Astrocyte of the cerebellum (primary cell): ENCODE results near the gene MAP3K10.
A peak's percentile ranks its signal among the peaks of the same experiment; 100 is the strongest.
"Not testable (repeated sequence)": the region's sequence is repeated elsewhere in the genome, so short reads cannot be mapped to it uniquely, and the experiment has no call there.

Experiments used
- DNase-seq: peaks from one replicate; pipeline ENCODE4 v3.0.0-alpha.2; 2011; ENCODE audit warnings: low read depth
- H3K4me3 ChIP-seq: 2 replicates; pipeline ENCODE4 v1.5.1; 2011; ENCODE audit warnings: mild to moderate bottlenecking, low read depth, low read length, moderate library complexity
- in situ Hi-C: cut with HindIII; loops from 2 replicates; pipeline ENCODE4 v1.10.0; 2017; ENCODE audit warnings: low sequenced_read_pairs
- TF ChIP-seq, protein P1 (sequence below): IDR thresholded peaks from 2 replicates; pipeline ENCODE4 v1.5.1; 2012; ENCODE audit warnings: low read length, low read depth, moderate library complexity, mild to moderate bottlenecking; ENCODE audit errors: missing control alignments

Gene MAP3K10

DNA sequence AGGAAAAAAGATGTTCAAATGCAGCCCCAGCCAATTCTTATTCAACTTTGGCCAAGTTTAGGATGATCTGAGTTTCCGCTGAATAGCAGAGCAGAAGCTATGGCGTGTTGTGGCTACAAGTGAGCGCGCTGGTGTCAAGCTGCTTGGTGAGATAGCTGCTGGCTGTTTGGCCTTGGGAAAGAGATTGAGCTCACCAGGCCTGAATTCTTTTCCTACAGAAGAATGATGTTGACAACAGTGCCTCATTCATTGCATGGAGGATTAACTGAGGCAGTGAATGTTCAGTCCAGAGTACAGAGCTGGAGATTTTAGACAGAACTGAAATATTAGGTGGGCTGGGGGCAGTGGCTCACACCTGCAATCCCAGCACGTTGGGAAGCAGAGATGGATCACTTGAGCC lies 31.5 kb upstream of the MAP3K10 start:
- TF ChIP-seq, protein P1, sequence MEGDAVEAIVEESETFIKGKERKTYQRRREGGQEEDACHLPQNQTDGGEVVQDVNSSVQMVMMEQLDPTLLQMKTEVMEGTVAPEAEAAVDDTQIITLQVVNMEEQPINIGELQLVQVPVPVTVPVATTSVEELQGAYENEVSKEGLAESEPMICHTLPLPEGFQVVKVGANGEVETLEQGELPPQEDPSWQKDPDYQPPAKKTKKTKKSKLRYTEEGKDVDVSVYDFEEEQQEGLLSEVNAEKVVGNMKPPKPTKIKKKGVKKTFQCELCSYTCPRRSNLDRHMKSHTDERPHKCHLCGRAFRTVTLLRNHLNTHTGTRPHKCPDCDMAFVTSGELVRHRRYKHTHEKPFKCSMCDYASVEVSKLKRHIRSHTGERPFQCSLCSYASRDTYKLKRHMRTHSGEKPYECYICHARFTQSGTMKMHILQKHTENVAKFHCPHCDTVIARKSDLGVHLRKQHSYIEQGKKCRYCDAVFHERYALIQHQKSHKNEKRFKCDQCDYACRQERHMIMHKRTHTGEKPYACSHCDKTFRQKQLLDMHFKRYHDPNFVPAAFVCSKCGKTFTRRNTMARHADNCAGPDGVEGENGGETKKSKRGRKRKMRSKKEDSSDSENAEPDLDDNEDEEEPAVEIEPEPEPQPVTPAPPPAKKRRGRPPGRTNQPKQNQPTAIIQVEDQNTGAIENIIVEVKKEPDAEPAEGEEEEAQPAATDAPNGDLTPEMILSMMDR: no peak
- no peak for DNase-seq
- in situ Hi-C loops: no loop called here
- no peak overlapping the region for H3K4me3 ChIP-seq

DNA sequence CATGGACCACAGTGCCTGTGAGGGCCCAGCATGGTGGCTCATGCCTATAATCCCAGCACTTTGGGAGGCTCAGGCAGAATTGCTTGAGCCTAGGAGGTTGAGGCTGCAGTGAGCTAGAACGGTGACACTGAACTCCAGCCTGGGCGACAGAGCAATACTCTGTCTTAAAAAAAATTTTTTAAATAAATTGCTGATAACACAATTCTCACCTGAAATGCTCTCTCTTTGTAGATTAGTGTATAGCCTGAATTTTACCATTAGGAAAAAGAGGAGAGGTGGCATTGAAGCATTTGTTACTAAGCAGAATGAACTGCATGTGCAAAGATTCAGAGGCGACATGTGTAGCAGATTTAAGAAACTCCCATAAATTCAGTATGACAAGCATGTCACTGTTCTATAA lies 29.1 kb upstream of the MAP3K10 start:
- no peak for DNase-seq
- TF ChIP-seq, protein P1: no peak
- H3K4me3 ChIP-seq: no peak overlapping the region
- in situ Hi-C loops: no loop called here

DNA sequence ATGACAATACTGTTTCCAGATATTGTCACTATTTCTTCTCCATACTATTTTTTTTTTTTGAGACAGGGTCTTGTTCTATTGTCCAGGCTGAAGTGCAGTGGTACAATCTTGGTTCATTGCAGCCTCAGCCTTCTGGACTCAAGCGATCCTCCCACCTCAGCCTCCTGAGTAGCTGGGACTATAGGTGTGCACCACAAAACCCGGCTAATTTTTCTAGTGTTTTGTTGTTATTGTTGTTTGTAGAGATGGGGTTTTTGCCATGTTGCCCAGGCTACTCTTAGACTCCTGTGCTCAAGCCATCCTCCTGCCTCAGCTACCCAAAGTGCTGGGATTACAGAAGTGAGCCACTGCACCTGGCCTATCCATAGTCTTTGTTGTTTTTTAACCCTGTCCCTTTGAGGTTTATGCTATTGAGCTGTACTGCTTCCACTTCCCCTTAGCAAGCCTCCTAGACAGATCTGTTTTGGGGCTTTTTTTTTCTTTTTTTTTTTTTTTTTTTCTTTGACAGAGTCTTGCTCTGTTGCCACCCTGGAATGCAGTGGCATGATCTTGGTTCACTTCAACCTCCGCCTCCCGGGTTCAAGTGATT lies 27.6 kb upstream of the MAP3K10 start:
- in situ Hi-C loops: no loop called here
- TF ChIP-seq, protein P1: no peak
- H3K4me3 ChIP-seq: no peak overlapping the region
- DNase-seq: no peak

DNA sequence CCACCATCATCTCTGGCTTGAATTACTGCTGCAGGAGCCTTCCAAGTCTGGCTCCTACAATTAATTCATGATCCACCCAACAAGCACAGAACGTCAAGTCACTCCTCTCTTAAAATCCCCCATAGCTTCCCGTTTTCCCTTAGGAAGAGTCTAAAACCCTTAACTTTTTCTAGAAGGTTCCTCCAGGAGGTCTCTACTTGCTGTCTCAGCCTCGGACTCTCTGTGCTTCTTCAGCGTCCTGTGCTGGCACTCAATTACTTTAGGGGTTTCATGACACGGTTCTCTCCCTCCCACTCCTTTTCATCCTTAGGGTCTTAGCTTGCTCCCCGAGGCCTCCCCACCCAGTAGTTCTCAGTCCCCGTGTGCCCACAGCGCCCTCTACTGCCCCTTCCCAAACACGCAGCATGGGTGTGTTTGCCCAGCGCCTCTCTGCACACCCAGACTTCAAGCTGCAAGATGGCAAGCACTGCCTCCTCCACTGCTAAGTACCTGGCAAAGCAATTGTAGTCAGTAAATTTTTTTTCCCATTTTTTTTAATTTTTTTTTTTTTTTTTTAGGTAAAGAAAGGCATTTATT lies 25.8 kb upstream of the MAP3K10 start:
- DNase-seq: no peak
- H3K4me3 ChIP-seq: no peak overlapping the region
- in situ Hi-C loops: no loop called here
- TF ChIP-seq, protein P1: peak; percentile 53

DNA sequence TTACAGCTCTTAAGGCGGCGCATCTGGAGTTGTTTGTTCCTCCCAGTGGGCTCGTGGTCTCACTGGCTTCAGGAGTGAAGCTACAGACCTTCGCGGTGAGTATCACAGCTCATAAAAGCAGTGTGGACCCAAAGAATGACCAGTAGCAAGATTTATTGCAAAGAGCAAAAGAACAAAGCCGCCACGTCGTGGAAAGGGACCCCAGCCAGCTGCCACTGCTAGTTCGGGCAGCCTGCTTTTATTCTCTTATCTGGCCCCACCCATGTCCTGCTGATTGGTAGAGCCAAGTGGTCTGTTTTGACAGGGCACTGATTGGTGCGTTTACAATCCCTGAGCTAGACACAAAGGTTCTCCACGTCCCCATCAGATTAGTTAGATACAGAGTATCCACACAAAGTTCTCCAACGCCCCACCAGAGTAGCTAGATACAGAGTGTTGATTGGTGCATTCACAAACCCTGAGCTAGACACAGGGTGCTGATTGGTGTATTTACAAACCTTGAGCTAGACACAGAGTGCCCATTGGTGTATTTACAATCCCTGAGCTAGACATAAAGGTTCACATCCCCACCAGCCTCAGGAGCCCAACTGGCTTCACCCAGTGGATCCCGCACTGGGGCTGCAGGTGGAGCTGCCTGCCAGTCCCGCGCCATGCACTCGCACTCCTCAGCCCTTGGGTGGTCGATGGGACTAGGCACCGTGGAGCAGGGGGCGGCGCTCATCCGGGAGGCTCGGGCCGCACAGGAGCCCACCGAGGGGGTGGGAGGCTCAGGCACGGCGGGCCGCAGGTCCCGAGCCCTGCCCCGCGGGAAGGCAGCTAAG lies 21.5 kb upstream of the MAP3K10 start:
- DNase-seq, in situ Hi-C loops, H3K4me3 ChIP-seq: not testable (repeated sequence)

DNA sequence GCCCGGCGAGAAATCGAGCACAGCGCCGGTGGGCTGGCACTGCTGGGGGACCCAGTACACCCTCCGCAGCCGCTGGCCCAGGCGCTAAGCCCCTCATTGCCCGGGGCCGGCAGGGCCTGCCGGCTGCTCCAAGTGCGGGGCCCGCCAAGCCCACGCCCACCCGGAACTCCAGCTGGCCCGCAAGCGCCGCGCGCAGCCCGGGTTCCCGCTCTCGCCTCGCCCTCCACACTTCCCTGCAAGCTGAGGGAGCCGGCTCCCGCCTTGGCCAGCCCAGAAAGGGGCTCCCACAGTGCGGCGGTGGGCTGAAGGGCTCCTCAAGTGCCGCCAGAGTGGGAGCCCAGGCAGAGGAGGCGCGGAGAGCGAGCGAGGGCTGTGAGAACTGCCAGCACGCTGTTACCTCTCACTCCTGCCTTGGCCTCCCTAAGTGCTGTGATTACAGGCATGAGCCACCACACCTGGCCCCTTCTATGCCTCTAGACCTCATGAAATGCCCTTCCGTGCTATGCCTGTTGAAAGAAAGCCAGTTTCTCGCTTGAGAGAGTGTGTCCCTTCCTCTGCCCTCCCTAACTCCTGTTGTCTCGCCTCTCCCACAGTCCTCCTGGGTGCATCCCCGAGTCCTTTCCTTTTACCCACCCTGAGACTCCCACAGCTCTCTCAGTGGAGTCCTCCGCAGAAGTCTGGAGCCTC lies 20.8 kb upstream of the MAP3K10 start:
- in situ Hi-C loops, H3K4me3 ChIP-seq, DNase-seq: not testable (repeated sequence)

DNA sequence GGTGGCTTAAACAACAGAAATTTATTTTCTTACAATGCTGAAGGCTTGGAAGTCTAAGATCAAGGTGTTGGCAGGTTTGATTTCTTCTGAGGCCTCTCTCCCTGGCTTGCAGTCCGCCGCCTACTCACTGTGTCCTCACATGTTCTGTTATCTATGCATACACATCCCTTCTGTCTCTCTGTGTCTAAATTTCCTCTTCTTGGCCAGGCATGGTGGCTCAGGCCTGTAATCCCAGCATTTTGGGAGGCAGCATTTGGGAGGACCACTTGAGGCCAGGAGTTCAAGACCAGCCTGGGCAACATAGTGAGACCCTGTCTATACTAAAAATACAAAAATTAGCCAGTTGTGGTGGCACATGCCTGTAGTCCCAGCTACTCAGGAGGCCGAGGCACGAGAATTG lies 19.9 kb upstream of the MAP3K10 start:
- DNase-seq, in situ Hi-C loops, H3K4me3 ChIP-seq: not testable (repeated sequence)

DNA sequence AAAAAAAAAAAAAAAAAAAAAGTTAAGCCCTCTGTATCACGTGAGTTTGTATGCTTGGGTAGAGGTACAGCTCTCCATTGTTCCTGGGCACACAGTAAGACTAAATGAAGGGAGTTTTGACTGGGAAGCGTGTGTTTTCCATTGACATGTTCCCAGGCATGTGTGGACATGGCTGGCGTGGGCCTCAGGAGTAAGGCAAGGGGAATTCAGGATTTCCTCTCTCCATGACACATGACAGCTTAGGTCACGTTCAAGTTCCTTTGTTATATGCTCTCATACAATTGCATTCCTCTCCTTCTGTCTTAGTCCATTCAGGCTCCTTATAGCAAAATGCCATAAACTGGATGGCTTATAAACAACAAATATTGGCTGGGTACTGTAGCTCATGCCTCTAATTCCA lies 17.1 kb upstream of the MAP3K10 start:
- H3K4me3 ChIP-seq: no peak overlapping the region
- TF ChIP-seq, protein P1: no peak
- no peak for DNase-seq
- in situ Hi-C loops: no loop called here
